Psoas muscle (tissue), 8 donors: ENCODE measurements around the gene PSMB1. TPM values are rescaled to one million over a fixed set of nuclear protein-coding genes. Genes with fewer than 3 reads are reported as not detected.
"Not testable (repeated sequence)": the region's sequence is repeated elsewhere in the genome, so short reads cannot be mapped to it uniquely, and the experiment has no call there.

Experiments
- ATAC-seq, 4 donors: fragments of 200-7000 bp; cut with Tn5 transposase; one replicate each; pipeline ENCODE4 v1.9.1; 2020; ENCODE audit warnings: moderate library complexity in 3 of 4, mild to moderate bottlenecking in 2 of 4
- DNase-seq, 2 donors: peaks; one replicate each; pipeline ENCODE4 v3.0.0-alpha.2; 2020
- H3K27ac ChIP-seq: fragments of 200-600 bp; one replicate; pipeline ENCODE4 v1.8.0; 2022
- H3K27me3 ChIP-seq, 3 donors: fragments of 200-600 bp in 1 of 3; one replicate each; pipeline versions ENCODE4 v1.6.1 to v1.8.0; 2013 to 2022; ENCODE audit warnings: low read length in 2 of 3, mild to moderate bottlenecking in 2 of 3, moderate library complexity in 1 of 3; ENCODE audit not compliant: insufficient read depth in 3 of 3
- H3K36me3 ChIP-seq, 2 donors: fragments of 200-600 bp in 1 of 2; one replicate each; pipeline versions ENCODE4 v1.6.1 to v1.8.0; 2013 to 2022; ENCODE audit warnings: low read depth in 1 of 2, mild to moderate bottlenecking in 1 of 2, moderate library complexity in 1 of 2; ENCODE audit not compliant: insufficient read depth in 1 of 2
- H3K4me1 ChIP-seq: fragments of 200-600 bp; one replicate; pipeline ENCODE4 v1.8.0; 2022
- H3K4me3 ChIP-seq: fragments of 200-600 bp; one replicate; pipeline ENCODE4 v1.8.0; 2022; ENCODE audit warnings: mild to moderate bottlenecking
- H3K9me3 ChIP-seq: fragments of 200-600 bp; one replicate; pipeline ENCODE4 v1.8.0; 2022
- WGBS, 3 donors: extraction: QIAGEN DNeasy Blood & Tissue Kit; methylation state at CpG; one replicate each; pipeline versions ENCODE4 v1.1.6 to v1.1.7; 2013; 5-methylcytosine and 5-hydroxymethylcytosine counted together
- intact Hi-C, 2 donors: fragments of 100-400 bp; cut with DNase I; formaldehyde crosslinking; loops; one replicate each; pipeline versions ENCODE4 v1.11.0 to v1.14.2; 2022
- polyA plus RNA-seq, 3 donors: library from polyadenylated mRNA; stranded (reverse); fragments of 200-250 nt; gene quantifications; one replicate each; pipeline ENCODE4 v1.2.3, GENCODE V29; 2013
- total RNA-seq, 4 donors: library from RNA; stranded (reverse); fragmentation: NEBNext Ultra II Directional in 2 of 4; extraction: Animal tissue kit (Norgen Biotek cat#: 25700) in 2 of 4; gene quantifications; one replicate each; pipeline versions ENCODE4 v1.2.1 to v1.2.4, GENCODE V29; 2021 to 2023
- TF ChIP-seq, protein P1 (sequence below): fragments of 200-600 bp; IDR thresholded peaks from one replicate; pipeline ENCODE4 v1.8.0; 2022; ENCODE audit warnings: antibody characterized with exemption
- donor health status: healthy with polysubstance abuse.
- donor health status: DM: no; HTN: no; CAD: no; lungs with moderate emphysema.
- donor health status: Bipolar disorder and iron deficiency.
- donor health status: healthy.
- donor health status: DM: yes; HTN: yes; CAD: no.
- donor health status: DM: no; HTN: no; CAD: no.
- donor health status: DM: no; HTN: no; CAD: no.
- donor health status: DM: yes; HTN: yes; CAD: no.

Gene PSMB1
- total and polyA plus RNA-seq, 7 donors: 139 to 367 (median 246) TPM

DNA sequence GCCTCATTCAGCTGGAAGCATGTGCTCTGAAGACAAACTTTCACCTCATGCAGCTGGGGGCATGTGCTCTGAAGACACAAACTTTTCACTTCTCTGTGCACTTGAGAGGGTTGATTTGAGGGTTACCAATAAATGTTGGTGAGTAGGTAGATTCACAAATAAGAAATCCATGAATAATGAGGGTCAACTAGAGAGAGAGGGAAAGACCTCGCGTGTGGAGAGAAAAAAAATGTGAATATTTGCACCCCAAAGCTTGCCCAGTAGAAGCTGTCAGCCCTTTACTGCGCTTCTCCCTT lies 43.4 kb downstream of the PSMB1 start:
- WGBS, 3 donors: 92 to 95% (median 95%) methylated on average over 3 of the region's 3 CpGs
- Histone ChIP-seq H3K27me3 (no peaks in the 10 kb centered on the region), H3K36me3 (no peaks in the 10 kb centered on the region), H3K9me3 (no peaks in the 10 kb centered on the region), H3K4me1 (peaks cover 8% of the 10 kb centered on the region), H3K4me3 (no peak overlapping the region), H3K27ac (no peak overlapping the region)
- no peak for ATAC-seq
- no peak for DNase-seq
- intact Hi-C loops: loop anchor here in 1 of 2 donors (10.0 kb wide), 1 partner anchor 125 kb away; no protein-coding TSS in a partner anchor
- TF ChIP-seq, protein P1, sequence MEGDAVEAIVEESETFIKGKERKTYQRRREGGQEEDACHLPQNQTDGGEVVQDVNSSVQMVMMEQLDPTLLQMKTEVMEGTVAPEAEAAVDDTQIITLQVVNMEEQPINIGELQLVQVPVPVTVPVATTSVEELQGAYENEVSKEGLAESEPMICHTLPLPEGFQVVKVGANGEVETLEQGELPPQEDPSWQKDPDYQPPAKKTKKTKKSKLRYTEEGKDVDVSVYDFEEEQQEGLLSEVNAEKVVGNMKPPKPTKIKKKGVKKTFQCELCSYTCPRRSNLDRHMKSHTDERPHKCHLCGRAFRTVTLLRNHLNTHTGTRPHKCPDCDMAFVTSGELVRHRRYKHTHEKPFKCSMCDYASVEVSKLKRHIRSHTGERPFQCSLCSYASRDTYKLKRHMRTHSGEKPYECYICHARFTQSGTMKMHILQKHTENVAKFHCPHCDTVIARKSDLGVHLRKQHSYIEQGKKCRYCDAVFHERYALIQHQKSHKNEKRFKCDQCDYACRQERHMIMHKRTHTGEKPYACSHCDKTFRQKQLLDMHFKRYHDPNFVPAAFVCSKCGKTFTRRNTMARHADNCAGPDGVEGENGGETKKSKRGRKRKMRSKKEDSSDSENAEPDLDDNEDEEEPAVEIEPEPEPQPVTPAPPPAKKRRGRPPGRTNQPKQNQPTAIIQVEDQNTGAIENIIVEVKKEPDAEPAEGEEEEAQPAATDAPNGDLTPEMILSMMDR: no peak

DNA sequence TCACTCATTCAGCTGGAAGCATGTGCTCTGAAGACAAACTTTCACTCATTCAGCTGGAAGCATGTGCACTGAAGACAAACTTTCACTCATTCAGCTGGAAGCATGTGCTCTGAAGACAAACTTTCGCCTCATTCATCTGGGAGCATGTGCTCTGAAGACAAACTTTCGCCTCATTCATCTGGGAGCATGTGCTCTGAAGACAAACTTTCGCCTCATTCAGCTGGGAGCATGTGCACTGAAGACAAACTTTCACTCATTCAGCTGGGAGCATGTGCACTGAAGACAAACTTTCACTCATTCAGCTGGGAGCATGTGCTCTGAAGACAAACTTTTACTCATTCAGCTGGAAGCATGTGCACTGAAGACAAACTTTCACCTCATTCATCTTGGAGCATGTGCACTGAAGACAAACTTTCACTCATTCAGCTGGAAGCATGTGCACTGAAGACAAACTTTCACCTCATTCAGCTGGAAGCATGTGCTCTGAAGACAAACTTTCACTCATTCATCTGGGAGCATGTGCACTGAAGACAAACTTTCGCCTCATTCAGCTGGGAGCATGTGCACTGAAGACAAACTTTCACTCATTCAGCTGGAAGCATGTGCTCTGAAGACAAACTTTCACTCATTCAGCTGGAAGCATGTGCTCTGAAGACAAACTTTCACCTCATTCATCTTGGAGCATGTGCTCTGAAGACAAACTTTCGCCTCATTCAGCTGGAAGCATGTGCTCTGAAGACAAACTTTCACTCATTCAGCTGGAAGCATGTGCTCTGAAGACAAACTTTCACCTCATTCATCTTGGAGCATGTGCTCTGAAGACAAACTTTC lies 44.0 kb downstream of the PSMB1 start:
- intact Hi-C loops: not testable (repeated sequence)

DNA sequence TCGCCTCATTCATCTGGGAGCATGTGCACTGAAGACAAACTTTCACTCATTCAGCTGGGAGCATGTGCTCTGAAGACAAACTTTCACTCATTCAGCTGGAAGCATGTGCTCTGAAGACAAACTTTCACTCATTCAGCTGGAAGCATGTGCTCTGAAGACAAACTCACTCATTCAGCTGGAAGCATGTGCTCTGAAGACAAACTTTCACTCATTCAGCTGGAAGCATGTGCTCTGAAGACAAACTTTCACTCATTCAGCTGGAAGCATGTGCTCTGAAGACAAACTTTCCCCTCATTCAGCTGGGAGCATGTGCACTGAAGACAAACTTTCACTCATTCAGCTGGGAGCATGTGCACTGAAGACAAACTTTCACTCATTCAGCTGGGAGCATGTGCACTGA lies 44.8 kb downstream of the PSMB1 start:
- H3K9me3 ChIP-seq, H3K4me1 ChIP-seq, DNase-seq, H3K4me3 ChIP-seq, H3K36me3 ChIP-seq, ATAC-seq, intact Hi-C loops, H3K27ac ChIP-seq, H3K27me3 ChIP-seq: not testable (repeated sequence)
- WGBS, 3 donors: 100% methylated on average over 1 of the region's 1 CpG; no CpG with 5 or more reads in 2 of the 3 donors

More for the DNA sequence above, 44.0 kb downstream of the PSMB1 start:
- not testable (repeated sequence) for DNase-seq, H3K9me3 ChIP-seq, ATAC-seq, H3K27me3 ChIP-seq, H3K4me3 ChIP-seq, H3K27ac ChIP-seq, H3K4me1 ChIP-seq, H3K36me3 ChIP-seq
- 93 to 95% (median 95%) methylated on average over 5 of the region's 5 CpGs for WGBS, 3 donors

DNA sequence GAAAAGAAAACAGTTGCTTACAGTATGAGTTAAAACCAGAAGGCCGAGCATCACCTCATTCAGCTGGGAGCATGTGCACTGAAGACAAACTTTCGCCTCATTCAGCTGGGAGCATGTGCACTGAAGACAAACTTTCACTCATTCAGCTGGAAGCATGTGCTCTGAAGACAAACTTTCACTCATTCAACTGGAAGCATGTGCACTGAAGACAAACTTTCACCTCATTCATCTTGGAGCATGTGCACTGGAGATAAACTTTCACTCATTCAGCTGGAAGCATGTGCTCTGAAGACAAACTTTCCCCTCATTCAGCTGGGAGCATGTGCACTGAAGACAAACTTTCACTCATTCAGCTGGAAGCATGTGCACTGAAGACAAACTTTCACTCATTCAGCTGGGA lies 45.4 kb downstream of the PSMB1 start:
- H3K9me3 ChIP-seq, H3K27ac ChIP-seq, H3K4me3 ChIP-seq, H3K27me3 ChIP-seq, H3K4me1 ChIP-seq, ATAC-seq, DNase-seq, intact Hi-C loops, H3K36me3 ChIP-seq: not testable (repeated sequence)
- 89 to 98% (median 92%) methylated on average over 2 of the region's 2 CpGs for WGBS, 3 donors

DNA sequence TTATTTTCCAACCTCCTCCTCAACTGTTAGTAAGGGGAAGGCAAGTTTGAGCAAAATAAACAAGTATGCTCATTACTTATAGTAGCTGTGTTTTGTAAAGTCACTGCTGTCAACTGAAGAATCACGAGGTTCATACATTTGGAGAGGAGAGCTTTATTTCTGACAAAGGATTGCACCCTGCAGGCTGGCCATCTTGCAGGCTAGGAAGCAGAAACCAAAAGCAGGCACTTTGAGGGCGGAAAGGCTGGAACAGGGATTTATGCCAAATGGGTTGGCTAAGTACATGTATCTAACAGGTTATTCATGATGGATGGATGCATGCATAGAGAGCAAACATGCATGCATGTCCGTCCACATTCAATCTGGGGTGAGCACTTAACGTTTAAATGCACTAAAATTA lies 46.7 kb downstream of the PSMB1 start:
- TF ChIP-seq, protein P1: no peak

DNA sequence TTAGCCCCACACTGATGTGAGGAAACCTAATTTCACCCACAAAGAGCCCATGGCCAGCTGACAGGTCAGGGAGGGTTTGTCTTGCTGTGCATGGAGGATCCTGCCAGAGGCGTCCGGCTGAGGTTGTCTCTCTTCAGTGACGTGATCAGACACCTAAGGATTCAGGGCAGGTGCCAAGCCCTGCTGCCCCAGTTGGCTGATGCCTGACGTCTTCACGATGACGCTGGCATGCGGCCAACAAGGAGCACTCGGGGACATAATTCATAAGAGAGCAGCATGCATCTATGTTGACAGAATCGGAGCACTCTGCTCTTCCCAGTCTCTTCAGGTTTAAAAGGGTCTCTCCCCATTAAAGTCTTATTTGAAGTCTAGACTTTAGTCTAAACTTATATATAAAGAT lies 47.8 kb downstream of the PSMB1 start:
- DNase-seq: peak; percentile 49 to 87
- H3K4me3 ChIP-seq: no peak overlapping the region
- ATAC-seq: peak; percentile 77 to 93 (median 87)
- WGBS, 3 donors: 10 to 20% (median 15%) methylated on average over 9 of the region's 9 CpGs
- TF ChIP-seq, protein P1: no peak
- no peaks in the 10 kb centered on the region for H3K9me3 ChIP-seq
- intact Hi-C loops: no loop called here
- peaks cover 8% of the 10 kb centered on the region for H3K4me1 ChIP-seq
- H3K36me3 ChIP-seq: no peaks in the 10 kb centered on the region
- no peak overlapping the region for H3K27ac ChIP-seq
- H3K27me3 ChIP-seq: peaks cover 0 to 1% (median 0%) of the 10 kb centered on the region in 3 donors

More for the DNA sequence above, 46.7 kb downstream of the PSMB1 start:
- intact Hi-C loops: no loop called here
- ATAC-seq: no peak
- Histone ChIP-seq H3K4me3 (no peak overlapping the region), H3K36me3 (no peaks in the 10 kb centered on the region), H3K27me3 (no peaks in the 10 kb centered on the region), H3K4me1 (peaks cover 8% of the 10 kb centered on the region), H3K9me3 (no peaks in the 10 kb centered on the region), H3K27ac (no peak overlapping the region)
- 81 to 87% (median 87%) methylated on average over 4 of the region's 4 CpGs for WGBS, 3 donors
- no peak for DNase-seq
